ENCODE data around the gene YIPF6. TPM values are rescaled to one million over a fixed set of nuclear protein-coding genes. Genes with fewer than 3 reads are reported as not detected.

YIPF6 gene
- total and polyA plus RNA-seq, 2 donors (not counting 1 experiment from before 2014, with no cell fraction given) = 2.4 to 18.6 TPM

GRCh38 chrX:68571292-68571609 lies 72.4 kb downstream of the YIPF6 start:
- Histone ChIP-seq H2AFZ (ENCODE audit: insufficient read depth, low read depth, low read length, poor library complexity, severe bottlenecking) (no peak overlapping the region), H3K4me1 (ENCODE audit: control insufficient read depth in 2 of 2, insufficient read depth in 2 of 2, low read length in 2 of 2) (no peaks in the 10 kb centered on the region), H3K27ac (ENCODE audit: low read length in 2 of 2) (no peak overlapping the region), H3K4me2 (replicated peaks; ENCODE audit: low read depth, low read length, poor library complexity, severe bottlenecking) (no peak overlapping the region), H3K36me3 (replicated peaks in 1 of 2; ENCODE audit: control extremely low read depth in 1 of 2, control insufficient read depth in 1 of 2, extremely low read depth in 1 of 2, insufficient read depth in 2 of 2, low read length in 1 of 2) (no peaks in the 10 kb centered on the region), H3K9ac (ENCODE audit: low read length) (no peak overlapping the region), H4K20me1 (ENCODE audit: control insufficient read depth, insufficient read depth, low read length, poor library complexity, severe bottlenecking) (no peaks in the 10 kb centered on the region), H3K4me3 (ENCODE audit: control extremely low read depth in 1 of 5, extremely low read depth in 1 of 5, insufficient read depth in 1 of 5, low read depth in 2 of 5, low read length in 4 of 5) (no peak overlapping the region), H3K27me3 (replicated peaks in 1 of 4; ENCODE audit: control extremely low read depth in 1 of 4, control insufficient read depth in 3 of 4, insufficient read depth in 4 of 4, low read length in 3 of 4) (no peaks in the 10 kb centered on the region), H3K9me3 (ENCODE audit: control extremely low read depth in 1 of 3, control insufficient read depth in 2 of 3, insufficient read depth in 1 of 3, low read length in 2 of 3) (no peaks in the 10 kb centered on the region), H3K79me2 (ENCODE audit: control insufficient read depth, insufficient read depth, low read length) (no peaks in the 10 kb centered on the region)
- no peak for TF ChIP-seq CTCF (IDR thresholded peaks at IDR 0.05)
- TF ChIP-seq EZH2 (IDR thresholded peaks at IDR 0.05; ENCODE audit: borderline replicate concordance, insufficient read depth, low read depth, low read length, poor library complexity, severe bottlenecking) = no peak
- no peaks in the 10 kb centered on the region for H3K9me3 Mint-ChIP-seq (ENCODE audit: insufficient read depth)
- no peak overlapping the region for H3K27ac Mint-ChIP-seq
- 100% methylated on average over 1 of the region's 3 CpGs for WGBS (ENCODE audit: insufficient coverage)
- ATAC-seq (ENCODE audit: low read depth) = no peak
- intact Hi-C loops (cut with micrococcal nuclease) = no loop called here
- POLR2A ChIA-PET = no interaction called here
- CTCF ChIA-PET = no interaction called here
- no peaks in the 10 kb centered on the region for H3K4me1 Mint-ChIP-seq
- H3K4me3 Mint-ChIP-seq = no peak overlapping the region
- DNase-seq = no peak
- no peaks in the 10 kb centered on the region for H3K27me3 Mint-ChIP-seq

- no peak overlapping the region for H3K27ac Mint-ChIP-seq
- no peak for ATAC-seq (ENCODE audit: low read depth)
- no peak overlapping the region for H3K4me3 Mint-ChIP-seq
- H4K20me1 ChIP-seq (ENCODE audit: control insufficient read depth, insufficient read depth, low read length, poor library complexity, severe bottlenecking) = no peaks in the 10 kb centered on the region
- H3K9ac ChIP-seq (ENCODE audit: low read length) = no peak overlapping the region
- no peaks in the 10 kb centered on the region for H3K9me3 Mint-ChIP-seq (ENCODE audit: insufficient read depth)
- no peaks in the 10 kb centered on the region for H3K79me2 ChIP-seq (ENCODE audit: control insufficient read depth, insufficient read depth, low read length)
- no peak for TF ChIP-seq EZH2 (IDR thresholded peaks at IDR 0.05; ENCODE audit: borderline replicate concordance, insufficient read depth, low read depth, low read length, poor library complexity, severe bottlenecking)
- no peak for TF ChIP-seq CTCF (IDR thresholded peaks at IDR 0.05)
- no peak overlapping the region for H3K27ac ChIP-seq (ENCODE audit: low read length in 2 of 2)
- ChIA-PET POLR2A (no interaction called here), CTCF (no interaction called here)
- H3K27me3 Mint-ChIP-seq = no peaks in the 10 kb centered on the region
- H3K27me3 ChIP-seq (replicated peaks in 1 of 4; ENCODE audit: control extremely low read depth in 1 of 4, control insufficient read depth in 3 of 4, insufficient read depth in 4 of 4, low read length in 3 of 4) = no peaks in the 10 kb centered on the region
- H3K4me3 ChIP-seq (ENCODE audit: control extremely low read depth in 1 of 5, extremely low read depth in 1 of 5, insufficient read depth in 1 of 5, low read depth in 2 of 5, low read length in 4 of 5) = no peak overlapping the region
- no peaks in the 10 kb centered on the region for H3K4me1 ChIP-seq (ENCODE audit: control insufficient read depth in 2 of 2, insufficient read depth in 2 of 2, low read length in 2 of 2)
- no peaks in the 10 kb centered on the region for H3K4me1 Mint-ChIP-seq
- no peaks in the 10 kb centered on the region for H3K36me3 ChIP-seq (replicated peaks in 1 of 2; ENCODE audit: control extremely low read depth in 1 of 2, control insufficient read depth in 1 of 2, extremely low read depth in 1 of 2, insufficient read depth in 2 of 2, low read length in 1 of 2)
- no peak for DNase-seq
- WGBS (ENCODE audit: insufficient coverage) = 100% methylated on average over 1 of the region's 2 CpGs
- H2AFZ ChIP-seq (ENCODE audit: insufficient read depth, low read depth, low read length, poor library complexity, severe bottlenecking) = no peak overlapping the region
- intact Hi-C loops (cut with micrococcal nuclease) = no loop called here
- H3K9me3 ChIP-seq (ENCODE audit: control extremely low read depth in 1 of 3, control insufficient read depth in 2 of 3, insufficient read depth in 1 of 3, low read length in 2 of 3) = no peaks in the 10 kb centered on the region
- no peak overlapping the region for H3K4me2 ChIP-seq (replicated peaks; ENCODE audit: low read depth, low read length, poor library complexity, severe bottlenecking)
These were observed 72.9 kb downstream of the YIPF6 start for GRCh38 chrX:68571610-68572311.

Data from B cell (primary cell).